Tibial nerve (tissue), 4 donors: ENCODE results near the gene TMEM61. TPM values are rescaled to one million over a fixed set of nuclear protein-coding genes. Genes with fewer than 3 reads are reported as not detected.

Experiments
- DNase-seq, 2 donors: peaks; one replicate each; pipeline ENCODE4 v3.0.0-alpha.2; 2019; ENCODE audit warnings: low spot score in 2 of 2
- H3K27ac ChIP-seq, 4 donors: fragments of 200-600 bp; sonication (generic) in 3 of 4; one replicate each; pipeline ENCODE4 v1.5.1; 2017 to 2019; ENCODE audit warnings: mild to moderate bottlenecking in 1 of 4
- H3K27me3 ChIP-seq, 2 donors: fragments of 200-600 bp; sonication (generic) in 1 of 2; one replicate each; pipeline versions ENCODE4 v1.5.1 to v1.6.0; 2017 to 2019
- H3K36me3 ChIP-seq, 3 donors: fragments of 200-600 bp; sonication (generic); one replicate each; pipeline ENCODE4 v1.5.1; 2018 to 2019
- H3K4me1 ChIP-seq, 4 donors: fragments of 200-600 bp; sonication (generic) in 3 of 4; one replicate each; pipeline ENCODE4 v1.5.1; 2017 to 2019
- H3K4me3 ChIP-seq, 4 donors: fragments of 200-600 bp; sonication (generic) in 3 of 4; one replicate each; pipeline ENCODE4 v1.5.1; 2017 to 2019; ENCODE audit warnings: mild to moderate bottlenecking in 1 of 4, moderate library complexity in 1 of 4
- H3K9me3 ChIP-seq, 4 donors: fragments of 200-600 bp; sonication (generic) in 3 of 4; one replicate each; pipeline ENCODE4 v1.5.1; 2017 to 2019
- EP300 ChIP-seq, 2 donors: sonication (generic); formaldehyde crosslinking; IDR thresholded peaks; one replicate each; pipeline ENCODE4 v1.6.1; 2017; ENCODE audit warnings: antibody characterized with exemption in 2 of 2, mild to moderate bottlenecking in 1 of 2
- POLR2A ChIP-seq, 2 donors: fragments of 450-650 bp; IDR thresholded peaks; one replicate each; pipeline ENCODE4 v1.6.1; 2017; ENCODE audit warnings: antibody characterized with exemption in 2 of 2, mild to moderate bottlenecking in 2 of 2, moderate library complexity in 2 of 2
- WGBS, 2 donors: methylation state at CpG; one replicate each; pipeline ENCODE4 v1.1.5; 2018; 5-methylcytosine and 5-hydroxymethylcytosine counted together
- total RNA-seq, 4 donors: library from RNA; depleted of rRNA; stranded (reverse); fragments of >200 nt; gene quantifications; one replicate each; pipeline ENCODE4 v1.1.0, GENCODE V29; 2016
- TF ChIP-seq, protein P1 (sequence below), 5 experiments: fragments of 200-600 bp in 3 of 5; fragments of 450-650 bp in 2 of 5; sonication (generic) in 3 of 5; IDR thresholded peaks; one replicate each; pipeline ENCODE4 v1.5.1; 2016 to 2019; ENCODE audit warnings: antibody characterized with exemption in 5 of 5, mild to moderate bottlenecking in 3 of 5, moderate library complexity in 2 of 5

TMEM61 gene
- total RNA-seq, 4 donors from 2014 or later, result 0.84 TPM; not detected in 3

DNA sequence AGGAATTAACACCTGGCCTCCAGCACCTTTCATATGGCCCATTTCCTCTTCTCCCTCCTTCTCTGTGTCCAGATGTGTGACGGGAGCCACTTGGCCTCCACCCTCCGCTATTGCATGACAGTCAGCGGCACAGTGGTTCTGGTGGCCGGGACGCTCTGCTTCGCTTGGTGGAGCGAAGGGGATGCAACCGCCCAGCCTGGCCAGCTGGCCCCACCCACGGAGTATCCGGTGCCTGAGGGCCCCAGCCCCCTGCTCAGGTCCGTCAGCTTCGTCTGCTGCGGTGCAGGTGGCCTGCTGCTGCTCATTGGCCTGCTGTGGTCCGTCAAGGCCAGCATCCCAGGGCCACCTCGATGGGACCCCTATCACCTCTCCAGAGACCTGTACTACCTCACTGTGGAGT lies 5.6 kb downstream of the TMEM61 start:
- WGBS, 2 donors, result 80 to 88% methylated on average over 9 to 15 of the region's 15 CpGs
- Histone ChIP-seq H3K27me3 (peaks cover 0 to 18% of the 10 kb centered on the region in 2 donors), H3K27ac (no peak overlapping the region), H3K4me3 (no peak overlapping the region), H3K36me3 (no peaks in the 10 kb centered on the region), H3K4me1 (peaks cover 0 to under 1% (median 0%) of the 10 kb centered on the region in 4 donors), H3K9me3 (no peaks in the 10 kb centered on the region)
- TF ChIP-seq, protein P1, sequence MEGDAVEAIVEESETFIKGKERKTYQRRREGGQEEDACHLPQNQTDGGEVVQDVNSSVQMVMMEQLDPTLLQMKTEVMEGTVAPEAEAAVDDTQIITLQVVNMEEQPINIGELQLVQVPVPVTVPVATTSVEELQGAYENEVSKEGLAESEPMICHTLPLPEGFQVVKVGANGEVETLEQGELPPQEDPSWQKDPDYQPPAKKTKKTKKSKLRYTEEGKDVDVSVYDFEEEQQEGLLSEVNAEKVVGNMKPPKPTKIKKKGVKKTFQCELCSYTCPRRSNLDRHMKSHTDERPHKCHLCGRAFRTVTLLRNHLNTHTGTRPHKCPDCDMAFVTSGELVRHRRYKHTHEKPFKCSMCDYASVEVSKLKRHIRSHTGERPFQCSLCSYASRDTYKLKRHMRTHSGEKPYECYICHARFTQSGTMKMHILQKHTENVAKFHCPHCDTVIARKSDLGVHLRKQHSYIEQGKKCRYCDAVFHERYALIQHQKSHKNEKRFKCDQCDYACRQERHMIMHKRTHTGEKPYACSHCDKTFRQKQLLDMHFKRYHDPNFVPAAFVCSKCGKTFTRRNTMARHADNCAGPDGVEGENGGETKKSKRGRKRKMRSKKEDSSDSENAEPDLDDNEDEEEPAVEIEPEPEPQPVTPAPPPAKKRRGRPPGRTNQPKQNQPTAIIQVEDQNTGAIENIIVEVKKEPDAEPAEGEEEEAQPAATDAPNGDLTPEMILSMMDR (IDR thresholded peaks at IDR 0.05), result no peak
- TF ChIP-seq EP300 (IDR thresholded peaks at IDR 0.05) (no peak), POLR2A (IDR thresholded peaks at IDR 0.05) (no peak)
- DNase-seq, result no peak

- H3K27ac ChIP-seq, result no peak overlapping the region
- no peaks in the 10 kb centered on the region for H3K9me3 ChIP-seq
- no peak overlapping the region for H3K4me3 ChIP-seq
- no peaks in the 10 kb centered on the region for H3K4me1 ChIP-seq
- DNase-seq, result no peak
- 89% methylated on average over 3 of the region's 3 CpGs for WGBS, 2 donors
- TF ChIP-seq, protein P1 (IDR thresholded peaks at IDR 0.05), result no peak
- TF ChIP-seq POLR2A (IDR thresholded peaks at IDR 0.05), result no peak
- TF ChIP-seq EP300 (IDR thresholded peaks at IDR 0.05), result no peak
- H3K36me3 ChIP-seq, result no peaks in the 10 kb centered on the region
- H3K27me3 ChIP-seq, result peaks cover 0 to 13% of the 10 kb centered on the region in 2 donors
Observed at GRCh38 chr1:54986533-54986932, 6.1 kb downstream of the TMEM61 start.

DNA sequence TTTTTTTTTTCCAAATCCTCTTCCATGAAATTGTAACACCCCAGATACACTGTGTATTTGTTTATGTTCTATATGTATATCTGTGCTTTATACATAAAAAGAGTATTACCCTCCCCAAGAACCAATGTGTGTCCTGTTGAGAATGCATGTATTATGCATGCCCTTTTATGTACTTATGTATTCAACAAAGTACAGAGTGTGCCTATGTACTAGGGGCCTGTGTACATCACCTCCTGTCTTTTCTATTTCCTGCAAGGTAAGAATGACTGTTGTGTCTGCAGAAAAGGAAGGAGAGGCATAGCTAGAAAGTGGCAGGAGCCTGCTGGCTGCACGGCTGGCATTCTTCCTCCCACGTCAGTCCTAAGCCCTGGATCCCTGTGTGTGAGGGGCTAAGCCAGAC lies 7.0 kb downstream of the TMEM61 start:
- DNase-seq, result no peak
- H3K9me3 ChIP-seq, result no peaks in the 10 kb centered on the region
- H3K4me3 ChIP-seq, result no peak overlapping the region
- 42 to 62% methylated on average over 2 of the region's 2 CpGs for WGBS, 2 donors
- H3K36me3 ChIP-seq, result no peaks in the 10 kb centered on the region
- TF ChIP-seq POLR2A (IDR thresholded peaks at IDR 0.05) (no peak), EP300 (IDR thresholded peaks at IDR 0.05) (no peak)
- TF ChIP-seq, protein P1 (IDR thresholded peaks at IDR 0.05), result no peak
- H3K27ac ChIP-seq, result no peak overlapping the region
- no peaks in the 10 kb centered on the region for H3K4me1 ChIP-seq
- H3K27me3 ChIP-seq, result peaks cover 0 to 6% of the 10 kb centered on the region in 2 donors

GRCh38 chr1:54987919-54988705 lies 7.7 kb downstream of the TMEM61 start:
- Histone ChIP-seq H3K27me3 (peaks cover 0 to 3% of the 10 kb centered on the region in 2 donors), H3K36me3 (no peaks in the 10 kb centered on the region), H3K27ac (no peak overlapping the region), H3K9me3 (no peaks in the 10 kb centered on the region), H3K4me1 (no peaks in the 10 kb centered on the region), H3K4me3 (no peak overlapping the region)
- WGBS, 2 donors, result 82 to 84% methylated on average over 6 of the region's 8 CpGs
- no peak for DNase-seq
- no peak for TF ChIP-seq EP300 (IDR thresholded peaks at IDR 0.05)
- TF ChIP-seq, protein P1 (IDR thresholded peaks at IDR 0.05), result no peak
- no peak for TF ChIP-seq POLR2A (IDR thresholded peaks at IDR 0.05)

DNA sequence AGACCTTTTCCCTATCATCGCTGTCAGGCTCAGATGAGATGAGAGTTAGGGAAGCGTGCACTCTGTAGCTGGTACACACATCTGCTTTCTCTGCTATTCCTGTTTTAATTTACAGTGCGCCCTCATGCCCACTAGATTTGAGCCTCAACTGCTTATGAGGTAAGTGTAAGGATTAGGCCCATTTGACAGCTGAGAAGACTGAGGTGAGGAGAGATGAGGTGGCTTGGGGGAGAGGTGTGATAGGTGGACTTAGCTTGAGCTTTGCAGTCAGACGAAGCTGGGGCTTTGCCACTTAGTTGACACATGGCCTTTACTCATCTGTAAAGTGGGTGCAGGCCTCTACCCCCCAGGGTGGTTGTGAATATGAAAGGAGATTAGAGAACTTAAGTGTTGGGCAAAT lies 8.5 kb downstream of the TMEM61 start:
- H3K27ac ChIP-seq, result no peak overlapping the region
- H3K4me3 ChIP-seq, result no peak overlapping the region
- TF ChIP-seq EP300 (IDR thresholded peaks at IDR 0.05) (no peak), POLR2A (IDR thresholded peaks at IDR 0.05) (no peak)
- TF ChIP-seq, protein P1 (IDR thresholded peaks at IDR 0.05), result no peak
- H3K27me3 ChIP-seq, result peaks cover 0 to 2% of the 10 kb centered on the region in 2 donors
- no peak for DNase-seq
- no peaks in the 10 kb centered on the region for H3K4me1 ChIP-seq
- no peaks in the 10 kb centered on the region for H3K36me3 ChIP-seq
- no peaks in the 10 kb centered on the region for H3K9me3 ChIP-seq
- 91 to 94% methylated on average over 4 of the region's 4 CpGs for WGBS, 2 donors
